Measurements from ENCODE around the gene AGPS. TPM values are rescaled to one million over a fixed set of nuclear protein-coding genes. Genes with fewer than 3 reads are reported as not detected.

Gene AGPS
- total and polyA plus RNA-seq, 7 donors, result 13.1 to 37.5 (median 22.0) TPM

DNA sequence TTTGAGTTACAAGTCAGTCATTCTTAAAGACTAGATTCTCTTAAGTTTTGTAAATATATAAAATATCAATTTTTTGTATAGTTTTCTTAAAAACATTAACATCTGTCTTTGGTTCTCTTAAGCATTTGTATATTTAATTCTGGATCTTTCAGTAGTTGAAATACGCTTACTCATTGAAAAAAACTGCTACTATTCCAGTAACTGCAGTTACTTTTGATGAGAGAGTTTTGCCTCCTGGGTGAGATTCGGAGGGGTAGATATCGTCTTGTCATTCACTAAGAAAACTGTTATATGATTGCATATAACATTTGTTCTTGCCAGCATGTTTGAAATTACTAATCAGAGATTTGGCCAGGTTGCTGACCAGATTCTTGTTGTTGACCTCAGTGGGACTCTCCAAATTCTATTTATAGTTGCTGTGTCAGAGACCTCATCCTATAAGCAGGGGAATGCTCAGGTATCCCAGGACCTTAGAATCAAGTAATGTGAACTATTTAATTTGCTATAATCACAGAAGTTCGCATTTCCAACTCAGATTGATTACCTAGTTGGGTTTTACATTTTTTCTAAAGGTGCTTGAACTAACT is 7.9 kb downstream of the AGPS start:
- DNase-seq, result no peak
- no peaks in the 10 kb centered on the region for H3K9me3 ChIP-seq
- no peak overlapping the region for H3K27ac ChIP-seq
- H3K36me3 ChIP-seq, result no peaks in the 10 kb centered on the region
- 85 to 87% methylated on average over 4 of the region's 4 CpGs for WGBS, 2 donors
- H3K4me3 ChIP-seq, result no peak overlapping the region
- intact Hi-C loops (cut with DNase I), result no loop called here
- TF ChIP-seq POLR2A (IDR thresholded peaks at IDR 0.05), result no peak
- TF ChIP-seq, protein P1, sequence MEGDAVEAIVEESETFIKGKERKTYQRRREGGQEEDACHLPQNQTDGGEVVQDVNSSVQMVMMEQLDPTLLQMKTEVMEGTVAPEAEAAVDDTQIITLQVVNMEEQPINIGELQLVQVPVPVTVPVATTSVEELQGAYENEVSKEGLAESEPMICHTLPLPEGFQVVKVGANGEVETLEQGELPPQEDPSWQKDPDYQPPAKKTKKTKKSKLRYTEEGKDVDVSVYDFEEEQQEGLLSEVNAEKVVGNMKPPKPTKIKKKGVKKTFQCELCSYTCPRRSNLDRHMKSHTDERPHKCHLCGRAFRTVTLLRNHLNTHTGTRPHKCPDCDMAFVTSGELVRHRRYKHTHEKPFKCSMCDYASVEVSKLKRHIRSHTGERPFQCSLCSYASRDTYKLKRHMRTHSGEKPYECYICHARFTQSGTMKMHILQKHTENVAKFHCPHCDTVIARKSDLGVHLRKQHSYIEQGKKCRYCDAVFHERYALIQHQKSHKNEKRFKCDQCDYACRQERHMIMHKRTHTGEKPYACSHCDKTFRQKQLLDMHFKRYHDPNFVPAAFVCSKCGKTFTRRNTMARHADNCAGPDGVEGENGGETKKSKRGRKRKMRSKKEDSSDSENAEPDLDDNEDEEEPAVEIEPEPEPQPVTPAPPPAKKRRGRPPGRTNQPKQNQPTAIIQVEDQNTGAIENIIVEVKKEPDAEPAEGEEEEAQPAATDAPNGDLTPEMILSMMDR (IDR thresholded peaks at IDR 0.05), result no peak
- TF ChIP-seq EP300 (IDR thresholded peaks at IDR 0.05), result no peak
- no peak for TF ChIP-seq POLR2AphosphoS5 (IDR thresholded peaks at IDR 0.05)
- H3K27me3 ChIP-seq, result no peaks in the 10 kb centered on the region
- peaks cover 0 to 90% (median 41%) of the 10 kb centered on the region in 4 donors for H3K4me1 ChIP-seq

DNA sequence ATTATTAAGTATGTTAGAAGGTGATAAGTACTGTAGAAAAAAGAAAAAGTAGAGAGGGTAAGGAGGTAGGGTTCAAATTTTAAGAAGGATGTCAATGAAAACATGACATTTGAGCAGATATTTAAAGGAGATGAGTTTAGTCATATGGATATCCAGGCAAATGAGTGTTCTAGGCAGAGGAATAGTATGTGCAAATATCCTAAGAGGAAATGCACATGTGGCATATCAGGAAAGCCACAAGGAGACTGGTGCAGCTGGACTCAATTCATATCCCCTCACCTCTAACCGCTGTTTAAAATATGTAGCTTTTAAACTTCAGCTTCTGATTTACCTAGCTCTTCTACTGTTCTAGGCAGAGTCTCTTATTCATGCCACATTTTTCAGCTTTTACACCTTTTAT is 9.5 kb downstream of the AGPS start:
- Histone ChIP-seq H3K9me3 (no peaks in the 10 kb centered on the region), H3K4me3 (no peak overlapping the region), H3K36me3 (no peaks in the 10 kb centered on the region), H3K27me3 (no peaks in the 10 kb centered on the region), H3K27ac (no peak overlapping the region), H3K4me1 (peaks cover 0 to 88% (median 28%) of the 10 kb centered on the region in 4 donors)
- intact Hi-C loops (cut with DNase I), result no loop called here
- WGBS, 2 donors, result 76 to 87% methylated on average over 1 of the region's 1 CpG
- no peak for DNase-seq
- TF ChIP-seq EP300 (IDR thresholded peaks at IDR 0.05) (no peak), POLR2AphosphoS5 (IDR thresholded peaks at IDR 0.05) (no peak), POLR2A (IDR thresholded peaks at IDR 0.05) (no peak)
- TF ChIP-seq, protein P1 (IDR thresholded peaks at IDR 0.05), result no peak

GRCh38 chr2:177403838-177404237 is 11.3 kb downstream of the AGPS start:
- no peak for TF ChIP-seq POLR2AphosphoS5 (IDR thresholded peaks at IDR 0.05)
- TF ChIP-seq, protein P1 (IDR thresholded peaks at IDR 0.05), result no peak
- no peak for TF ChIP-seq EP300 (IDR thresholded peaks at IDR 0.05)
- no peak for TF ChIP-seq POLR2A (IDR thresholded peaks at IDR 0.05)
- Histone ChIP-seq H3K36me3 (no peaks in the 10 kb centered on the region), H3K27ac (no peak overlapping the region), H3K4me3 (no peak overlapping the region), H3K9me3 (no peaks in the 10 kb centered on the region), H3K4me1 (peaks cover 0 to 81% (median 15%) of the 10 kb centered on the region in 4 donors), H3K27me3 (no peaks in the 10 kb centered on the region)
- DNase-seq, result no peak
- WGBS, 2 donors, result 78 to 86% methylated on average over 6 of the region's 6 CpGs
- intact Hi-C loops (cut with DNase I), result no loop called here

- Histone ChIP-seq H3K9me3 (no peaks in the 10 kb centered on the region), H3K27me3 (no peaks in the 10 kb centered on the region), H3K4me1 (peaks cover 0 to 76% (median 14%) of the 10 kb centered on the region in 4 donors), H3K4me3 (no peak overlapping the region), H3K36me3 (no peaks in the 10 kb centered on the region), H3K27ac (no peak overlapping the region)
- TF ChIP-seq POLR2A (IDR thresholded peaks at IDR 0.05) (no peak), POLR2AphosphoS5 (IDR thresholded peaks at IDR 0.05) (no peak)
- WGBS, 2 donors, result 79 to 91% methylated on average over 3 of the region's 3 CpGs
- DNase-seq, result no peak
- intact Hi-C loops (cut with DNase I), result no loop called here
These were observed 11.7 kb downstream of the AGPS start for GRCh38 chr2:177404243-177404642.

DNA sequence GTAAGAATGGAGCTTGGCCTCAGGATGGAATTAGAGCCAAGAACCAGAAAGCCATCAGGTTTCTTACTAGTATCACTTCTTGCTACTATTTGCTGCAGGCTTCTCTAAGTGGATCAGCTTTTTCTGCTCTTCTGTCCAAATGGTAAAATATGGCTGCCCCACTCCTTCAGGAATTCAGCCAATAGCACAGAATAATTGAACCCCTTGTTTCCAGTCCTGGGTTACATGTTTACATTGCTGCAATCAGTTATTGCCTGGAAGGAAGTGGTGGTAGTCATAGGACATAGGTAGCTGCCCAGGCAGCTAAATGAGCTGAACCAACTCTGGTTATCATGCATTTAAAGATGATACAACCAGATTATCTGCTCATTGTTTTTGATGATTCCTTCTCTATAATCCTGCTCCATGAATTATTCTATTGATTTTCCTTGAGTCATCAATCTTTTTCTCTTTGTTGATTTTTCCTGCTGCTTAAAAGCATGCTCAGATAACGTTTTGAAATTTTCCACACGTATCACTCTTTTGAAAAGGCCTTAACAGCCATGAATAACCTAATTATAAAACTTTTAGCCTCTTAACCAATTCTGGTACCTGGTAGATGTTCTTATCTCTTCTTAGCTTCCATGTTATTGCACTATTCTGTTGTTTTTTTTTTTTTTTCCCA is 12.6 kb downstream of the AGPS start:
- DNase-seq, result no peak
- intact Hi-C loops (cut with DNase I), result no loop called here
- Histone ChIP-seq H3K4me1 (peaks cover 0 to 71% (median 9%) of the 10 kb centered on the region in 4 donors), H3K27ac (no peak overlapping the region), H3K27me3 (no peaks in the 10 kb centered on the region), H3K4me3 (no peak overlapping the region), H3K36me3 (no peaks in the 10 kb centered on the region), H3K9me3 (no peaks in the 10 kb centered on the region)
- 84 to 85% methylated on average over 2 of the region's 2 CpGs for WGBS, 2 donors
- TF ChIP-seq, protein P1 (IDR thresholded peaks at IDR 0.05), result no peak
- TF ChIP-seq POLR2A (IDR thresholded peaks at IDR 0.05), result no peak
- no peak for TF ChIP-seq EP300 (IDR thresholded peaks at IDR 0.05)
- no peak for TF ChIP-seq POLR2AphosphoS5 (IDR thresholded peaks at IDR 0.05)
